ENCODE data around the gene LILRB2.

DNA sequence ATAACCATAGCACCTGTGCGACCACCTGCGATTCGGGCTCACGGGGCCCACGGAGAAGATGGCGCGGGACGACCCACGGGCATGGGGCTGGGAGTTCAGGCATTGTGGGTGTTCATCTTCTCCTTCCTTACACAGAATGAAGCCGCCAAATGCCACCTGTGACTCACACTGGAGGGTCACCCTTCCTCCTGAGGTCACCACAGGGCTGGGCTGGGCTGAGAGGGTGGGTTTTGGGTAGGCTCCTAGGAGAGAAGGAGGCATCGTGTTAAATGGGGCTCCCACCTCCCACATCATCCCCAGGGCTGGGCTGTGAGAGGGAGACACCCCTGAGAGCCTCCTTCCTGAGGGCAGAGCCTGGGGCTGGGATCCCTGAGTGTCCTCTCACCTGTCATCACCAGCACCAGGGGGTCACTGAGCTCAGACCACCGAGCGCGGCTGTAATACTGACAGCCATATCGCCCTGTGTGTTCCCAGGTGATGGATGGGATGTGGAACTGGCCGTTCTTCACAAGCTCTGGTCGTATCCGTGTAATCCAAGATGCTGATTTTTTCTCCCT is 1.4 kb downstream of the LILRB2 start:
- TF ChIP-seq, protein P1, sequence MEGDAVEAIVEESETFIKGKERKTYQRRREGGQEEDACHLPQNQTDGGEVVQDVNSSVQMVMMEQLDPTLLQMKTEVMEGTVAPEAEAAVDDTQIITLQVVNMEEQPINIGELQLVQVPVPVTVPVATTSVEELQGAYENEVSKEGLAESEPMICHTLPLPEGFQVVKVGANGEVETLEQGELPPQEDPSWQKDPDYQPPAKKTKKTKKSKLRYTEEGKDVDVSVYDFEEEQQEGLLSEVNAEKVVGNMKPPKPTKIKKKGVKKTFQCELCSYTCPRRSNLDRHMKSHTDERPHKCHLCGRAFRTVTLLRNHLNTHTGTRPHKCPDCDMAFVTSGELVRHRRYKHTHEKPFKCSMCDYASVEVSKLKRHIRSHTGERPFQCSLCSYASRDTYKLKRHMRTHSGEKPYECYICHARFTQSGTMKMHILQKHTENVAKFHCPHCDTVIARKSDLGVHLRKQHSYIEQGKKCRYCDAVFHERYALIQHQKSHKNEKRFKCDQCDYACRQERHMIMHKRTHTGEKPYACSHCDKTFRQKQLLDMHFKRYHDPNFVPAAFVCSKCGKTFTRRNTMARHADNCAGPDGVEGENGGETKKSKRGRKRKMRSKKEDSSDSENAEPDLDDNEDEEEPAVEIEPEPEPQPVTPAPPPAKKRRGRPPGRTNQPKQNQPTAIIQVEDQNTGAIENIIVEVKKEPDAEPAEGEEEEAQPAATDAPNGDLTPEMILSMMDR (IDR thresholded peaks at IDR 0.05 in 2 of 3, conservative IDR thresholded peaks at IDR 0.05 in 1 of 3; ENCODE audit: borderline replicate concordance in 1 of 3, insufficient read depth in 1 of 3, low read depth in 2 of 3, low read length in 2 of 3): no peak
- TF ChIP-seq POLR2AphosphoS5 (IDR thresholded peaks at IDR 0.05; ENCODE audit: low read depth, low read length) (no peak), SIN3A (IDR thresholded peaks at IDR 0.05; ENCODE audit: low read depth) (no peak), POLR2A (IDR thresholded peaks at IDR 0.05; ENCODE audit: borderline replicate concordance, extremely low read depth, insufficient read depth, insufficient read length) (no peak), ELF1 (IDR thresholded peaks at IDR 0.05; ENCODE audit: borderline replicate concordance, low read depth) (no peak), YY1 (IDR thresholded peaks at IDR 0.05; ENCODE audit: extremely low read depth, insufficient replicate concordance, low read depth, low read length) (no peak), TCF7L2 (IDR thresholded peaks at IDR 0.05; ENCODE audit: borderline replicate concordance, extremely low read depth, insufficient read depth, insufficient read length) (no peak), EZH2 (IDR thresholded peaks at IDR 0.05) (no peak)
- TF ChIP-seq, protein P2, sequence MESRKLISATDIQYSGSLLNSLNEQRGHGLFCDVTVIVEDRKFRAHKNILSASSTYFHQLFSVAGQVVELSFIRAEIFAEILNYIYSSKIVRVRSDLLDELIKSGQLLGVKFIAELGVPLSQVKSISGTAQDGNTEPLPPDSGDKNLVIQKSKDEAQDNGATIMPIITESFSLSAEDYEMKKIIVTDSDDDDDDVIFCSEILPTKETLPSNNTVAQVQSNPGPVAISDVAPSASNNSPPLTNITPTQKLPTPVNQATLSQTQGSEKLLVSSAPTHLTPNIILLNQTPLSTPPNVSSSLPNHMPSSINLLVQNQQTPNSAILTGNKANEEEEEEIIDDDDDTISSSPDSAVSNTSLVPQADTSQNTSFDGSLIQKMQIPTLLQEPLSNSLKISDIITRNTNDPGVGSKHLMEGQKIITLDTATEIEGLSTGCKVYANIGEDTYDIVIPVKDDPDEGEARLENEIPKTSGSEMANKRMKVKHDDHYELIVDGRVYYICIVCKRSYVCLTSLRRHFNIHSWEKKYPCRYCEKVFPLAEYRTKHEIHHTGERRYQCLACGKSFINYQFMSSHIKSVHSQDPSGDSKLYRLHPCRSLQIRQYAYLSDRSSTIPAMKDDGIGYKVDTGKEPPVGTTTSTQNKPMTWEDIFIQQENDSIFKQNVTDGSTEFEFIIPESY (IDR thresholded peaks at IDR 0.05; ENCODE audit: extremely low read depth, insufficient replicate concordance, low read length): no peak
- TF ChIP-seq, protein P3, sequence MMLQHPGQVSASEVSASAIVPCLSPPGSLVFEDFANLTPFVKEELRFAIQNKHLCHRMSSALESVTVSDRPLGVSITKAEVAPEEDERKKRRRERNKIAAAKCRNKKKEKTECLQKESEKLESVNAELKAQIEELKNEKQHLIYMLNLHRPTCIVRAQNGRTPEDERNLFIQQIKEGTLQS (IDR thresholded peaks at IDR 0.05): no peak
- TF ChIP-seq, protein P4, sequence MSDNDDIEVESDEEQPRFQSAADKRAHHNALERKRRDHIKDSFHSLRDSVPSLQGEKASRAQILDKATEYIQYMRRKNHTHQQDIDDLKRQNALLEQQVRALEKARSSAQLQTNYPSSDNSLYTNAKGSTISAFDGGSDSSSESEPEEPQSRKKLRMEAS (IDR thresholded peaks at IDR 0.05): no peak

Data from HCT116 (cell line).